OCI-LY7 (cell line): ENCODE data around the gene SCYL3. TPM values are rescaled to one million over a fixed set of nuclear protein-coding genes. Genes with fewer than 3 reads are reported as not detected.
"Not testable (repeated sequence)": the region's sequence is repeated elsewhere in the genome, so short reads cannot be mapped to it uniquely, and the experiment has no call there.

Source experiments
- BruUV-seq: library from RNA; stranded (reverse); fragments of 400-500 nt; replicated peaks from 2 replicates; lab custom pipeline; 2021; lab: Mats Ljungman, UMichigan
- CTCF ChIA-PET: fragments of 300-600 bp; sonication (Branson Sonifier 250); formaldehyde crosslinking; loops from one replicate; lab custom pipeline; 2022; ENCODE audit warnings: antibody characterized with exemption; ENCODE audit not compliant: unreplicated experiment; lab: Charles Lee
- POLR2A ChIA-PET: fragments of 300-600 bp; sonication (Branson Sonifier 250); formaldehyde crosslinking; loops from one replicate; lab custom pipeline; 2022; ENCODE audit warnings: antibody characterized with exemption; lab: Charles Lee
- DNase-seq: peaks from one replicate; pipeline ENCODE4 v3.0.0-alpha.2; 2015; ENCODE audit warnings: low spot score
- H2AFZ ChIP-seq: fragments of 200-600 bp; sonication (generic), shearing (Covaris generic); 2 replicates; pipeline ENCODE4 v1.6.1; 2014; ENCODE audit warnings: mild to moderate bottlenecking, antibody characterized with exemption, low read length, moderate library complexity
- H3K27ac ChIP-seq: fragments of 200-600 bp; sonication (generic); 2 replicates; pipeline ENCODE4 v1.5.1; 2014; ENCODE audit warnings: mixed run types, low read depth, mild to moderate bottlenecking, moderate library complexity, low read length, inconsistent platforms; ENCODE audit not compliant: poor library complexity, severe bottlenecking
- H3K36me3 ChIP-seq: fragments of 200-600 bp; sonication (generic); 2 replicates; pipeline ENCODE4 v1.6.1; 2014; ENCODE audit warnings: mild to moderate bottlenecking, antibody characterized with exemption, low read length, moderate library complexity, mixed read lengths; ENCODE audit not compliant: insufficient read depth
- H3K4me1 ChIP-seq: fragments of 200-600 bp; sonication (generic); 2 replicates; pipeline ENCODE4 v1.5.1; 2014; ENCODE audit warnings: mild to moderate bottlenecking, low read length; ENCODE audit not compliant: insufficient read depth, poor library complexity, severe bottlenecking
- H3K4me2 ChIP-seq: fragments of 200-600 bp; sonication (generic); 2 replicates; pipeline ENCODE4 v1.6.1; 2014; ENCODE audit warnings: mild to moderate bottlenecking, low read length
- H3K4me3 ChIP-seq: fragments of 200-600 bp; sonication (generic); 2 replicates; pipeline ENCODE4 v1.5.1; 2014; ENCODE audit warnings: mild to moderate bottlenecking, low read depth, low read length; ENCODE audit not compliant: poor library complexity, severe bottlenecking
- H3K79me2 ChIP-seq: fragments of 200-600 bp; sonication (generic); 2 replicates; pipeline ENCODE4 v1.6.1; 2016; ENCODE audit warnings: low read depth, mild to moderate bottlenecking, low read length, moderate library complexity, mixed read lengths; ENCODE audit not compliant: insufficient read depth
- H3K9me2 ChIP-seq: fragments of 200-600 bp; sonication (generic); 2 replicates; pipeline ENCODE4 v1.6.1; 2016; ENCODE audit warnings: mild to moderate bottlenecking, low read length, mixed read lengths; ENCODE audit not compliant: insufficient read depth
- H3K9me3 ChIP-seq: fragments of 200-600 bp; sonication (generic); 2 replicates; pipeline ENCODE4 v1.6.1; 2014; ENCODE audit warnings: mild to moderate bottlenecking, mixed run types, low read length, mixed read lengths
- H4K20me1 ChIP-seq: fragments of 200-600 bp; sonication (generic); 2 replicates; pipeline ENCODE4 v1.6.1; 2014; ENCODE audit warnings: mild to moderate bottlenecking, antibody characterized with exemption, low read length, moderate library complexity, mixed read lengths; ENCODE audit not compliant: insufficient read depth
- CTCF ChIP-seq: fragments of 200-600 bp; sonication (generic); conservative IDR thresholded peaks from 2 replicates; pipeline ENCODE4 v1.5.1; 2014; ENCODE audit warnings: mild to moderate bottlenecking, antibody characterized with exemption, low read length, moderate library complexity, mixed read lengths
- EZH2phosphoT487 ChIP-seq: fragments of 200-600 bp; sonication (generic); IDR thresholded peaks from 2 replicates; pipeline ENCODE4 v1.6.1; 2018; ENCODE audit warnings: low read depth, borderline replicate concordance, mild to moderate bottlenecking, mixed run types, antibody characterized with exemption, low read length, moderate library complexity, mixed read lengths
- intact Hi-C: fragments of 100-400 bp; cut with micrococcal nuclease; formaldehyde crosslinking; loops from one replicate; pipeline ENCODE4 v1.10.0; 2022; ENCODE audit not compliant: unreplicated experiment
- total RNA-seq, 2 experiments: library from RNA; depleted of rRNA in 1 of 2; stranded (reverse); fragments of >200 nt in 1 of 2; shearing (Covaris generic) in 1 of 2; gene quantifications; 2 replicates each; pipeline ENCODE4 v1.2.3, GENCODE V29; 2014 to 2022

SCYL3 gene
- total RNA-seq, 2 experiments from 2014 or later: 5.9 to 7.6 TPM

DNA sequence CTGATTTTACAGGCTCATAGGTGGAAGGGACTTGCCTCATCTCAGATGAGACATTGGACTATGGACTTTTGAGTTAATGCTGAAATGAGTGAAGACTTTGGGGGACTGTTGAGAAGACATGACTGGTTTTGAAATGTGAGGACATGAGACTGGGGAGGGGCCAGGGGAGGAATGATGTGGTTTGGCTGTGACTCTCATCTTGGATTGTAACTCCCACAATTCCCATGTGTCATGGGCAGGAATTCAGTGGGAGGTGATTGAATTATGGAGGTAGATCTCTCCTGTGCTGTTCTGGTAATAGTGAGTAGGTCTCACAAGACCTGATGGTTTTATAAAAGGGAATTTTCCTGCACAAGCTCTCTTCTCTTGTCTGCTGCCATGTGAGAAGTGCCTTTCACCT lies 20.8 kb downstream of the SCYL3 start:
- Histone ChIP-seq H3K4me1 (peaks cover 6% of the 10 kb centered on the region), H3K9me3 (no peaks in the 10 kb centered on the region), H3K36me3 (peaks cover 91% of the 10 kb centered on the region), H4K20me1 (no peaks in the 10 kb centered on the region), H2AFZ (no peak overlapping the region), H3K9me2 (no peaks in the 10 kb centered on the region), H3K4me2 (no peak overlapping the region), H3K79me2 (no peaks in the 10 kb centered on the region), H3K4me3 (no peak overlapping the region), H3K27ac (no peak overlapping the region)
- no TSS peak for BruUV-seq
- POLR2A ChIA-PET: interaction anchor here (0.6 to 0.7 kb wide), 2 partner anchors 183 to 1948 kb away, joined by 3 read pairs; no protein-coding TSS in a partner anchor
- DNase-seq: no peak
- intact Hi-C loops: no loop called here
- no peak for TF ChIP-seq EZH2phosphoT487
- TF ChIP-seq CTCF: no peak
- CTCF ChIA-PET: no interaction called here

GRCh38 chr1:169871988-169872387 lies 21.7 kb downstream of the SCYL3 start:
- CTCF ChIA-PET, intact Hi-C loops, H3K4me2 ChIP-seq, DNase-seq, H3K9me2 ChIP-seq, H3K4me1 ChIP-seq, POLR2A ChIA-PET, H3K27ac ChIP-seq, H3K9me3 ChIP-seq, H3K79me2 ChIP-seq, H4K20me1 ChIP-seq, H3K4me3 ChIP-seq, H2AFZ ChIP-seq, BruUV-seq: not testable (repeated sequence)
- H3K36me3 ChIP-seq: peaks cover 95% of the 10 kb centered on the region

GRCh38 chr1:169869426-169869825 lies 24.3 kb downstream of the SCYL3 start:
- Histone ChIP-seq H3K79me2 (no peaks in the 10 kb centered on the region), H4K20me1 (no peaks in the 10 kb centered on the region), H3K9me2 (no peaks in the 10 kb centered on the region), H3K9me3 (no peaks in the 10 kb centered on the region), H2AFZ (no peak overlapping the region), H3K4me3 (no peak overlapping the region), H3K4me2 (no peak overlapping the region), H3K4me1 (peaks cover 6% of the 10 kb centered on the region), H3K27ac (no peak overlapping the region), H3K36me3 (peaks cover 97% of the 10 kb centered on the region)
- BruUV-seq: no TSS peak
- ChIA-PET CTCF (no interaction called here), POLR2A (interaction anchor here (1.9 kb wide), 1 partner anchor 20 kb away, joined by 5 read pairs; no protein-coding TSS in a partner anchor)
- TF ChIP-seq CTCF (no peak), EZH2phosphoT487 (no peak)
- intact Hi-C loops: no loop called here
- DNase-seq: no peak
